DND-41 (cell line): ENCODE data around the gene PHF19.

ENCODE experiments used
- EZH2 ChIP-seq: IDR thresholded peaks from 3 replicates; pipeline ENCODE4 v1.6.1; 2012; ENCODE audit warnings: borderline replicate concordance, low read depth, mild to moderate bottlenecking, moderate library complexity, low read length, inconsistent platforms; ENCODE audit not compliant: severe bottlenecking
- TF ChIP-seq, protein P1 (sequence below): IDR thresholded peaks from 2 replicates; pipeline ENCODE4 v1.5.1; 2012; ENCODE audit warnings: borderline replicate concordance, low read length, moderate library complexity, mild to moderate bottlenecking; ENCODE audit not compliant: poor library complexity, severe bottlenecking; ENCODE audit errors: extremely low read depth

DNA sequence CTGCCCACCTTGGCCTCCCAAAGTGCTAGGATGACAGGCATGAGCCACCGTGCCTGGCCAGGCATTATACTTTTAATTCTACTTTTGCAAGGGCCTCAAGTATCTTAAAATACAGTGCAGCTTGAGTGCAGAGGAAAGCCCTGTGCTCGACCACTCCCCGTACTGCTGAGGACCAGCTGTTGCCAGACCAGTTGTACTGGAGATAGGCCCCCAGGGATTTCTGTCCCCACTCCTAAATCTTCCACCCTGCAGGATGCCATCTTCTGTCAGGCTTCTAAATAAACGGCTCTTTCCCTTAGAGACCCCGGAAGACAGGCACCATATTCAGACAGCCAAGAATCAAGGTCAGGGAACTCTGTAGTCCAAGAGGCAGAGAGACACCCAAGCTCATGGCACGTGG is 17.6 kb downstream of the PHF19 start:
- no peak for TF ChIP-seq EZH2
- TF ChIP-seq, protein P1, sequence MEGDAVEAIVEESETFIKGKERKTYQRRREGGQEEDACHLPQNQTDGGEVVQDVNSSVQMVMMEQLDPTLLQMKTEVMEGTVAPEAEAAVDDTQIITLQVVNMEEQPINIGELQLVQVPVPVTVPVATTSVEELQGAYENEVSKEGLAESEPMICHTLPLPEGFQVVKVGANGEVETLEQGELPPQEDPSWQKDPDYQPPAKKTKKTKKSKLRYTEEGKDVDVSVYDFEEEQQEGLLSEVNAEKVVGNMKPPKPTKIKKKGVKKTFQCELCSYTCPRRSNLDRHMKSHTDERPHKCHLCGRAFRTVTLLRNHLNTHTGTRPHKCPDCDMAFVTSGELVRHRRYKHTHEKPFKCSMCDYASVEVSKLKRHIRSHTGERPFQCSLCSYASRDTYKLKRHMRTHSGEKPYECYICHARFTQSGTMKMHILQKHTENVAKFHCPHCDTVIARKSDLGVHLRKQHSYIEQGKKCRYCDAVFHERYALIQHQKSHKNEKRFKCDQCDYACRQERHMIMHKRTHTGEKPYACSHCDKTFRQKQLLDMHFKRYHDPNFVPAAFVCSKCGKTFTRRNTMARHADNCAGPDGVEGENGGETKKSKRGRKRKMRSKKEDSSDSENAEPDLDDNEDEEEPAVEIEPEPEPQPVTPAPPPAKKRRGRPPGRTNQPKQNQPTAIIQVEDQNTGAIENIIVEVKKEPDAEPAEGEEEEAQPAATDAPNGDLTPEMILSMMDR, result no peak
